Hypothalamus (tissue), 51 donors: ENCODE measurements around the gene HSDL2.
A peak's percentile ranks its signal among the peaks of the same experiment; 100 is the strongest.
"Not testable (repeated sequence)": the region's sequence is repeated elsewhere in the genome, so short reads cannot be mapped to it uniquely, and the experiment has no call there.

Experiments used
- DNase-seq, 51 donors: peaks; one replicate each; lab custom pipeline; 2025; lab: John Stamatoyannopoulos, UW

Gene HSDL2

DNA sequence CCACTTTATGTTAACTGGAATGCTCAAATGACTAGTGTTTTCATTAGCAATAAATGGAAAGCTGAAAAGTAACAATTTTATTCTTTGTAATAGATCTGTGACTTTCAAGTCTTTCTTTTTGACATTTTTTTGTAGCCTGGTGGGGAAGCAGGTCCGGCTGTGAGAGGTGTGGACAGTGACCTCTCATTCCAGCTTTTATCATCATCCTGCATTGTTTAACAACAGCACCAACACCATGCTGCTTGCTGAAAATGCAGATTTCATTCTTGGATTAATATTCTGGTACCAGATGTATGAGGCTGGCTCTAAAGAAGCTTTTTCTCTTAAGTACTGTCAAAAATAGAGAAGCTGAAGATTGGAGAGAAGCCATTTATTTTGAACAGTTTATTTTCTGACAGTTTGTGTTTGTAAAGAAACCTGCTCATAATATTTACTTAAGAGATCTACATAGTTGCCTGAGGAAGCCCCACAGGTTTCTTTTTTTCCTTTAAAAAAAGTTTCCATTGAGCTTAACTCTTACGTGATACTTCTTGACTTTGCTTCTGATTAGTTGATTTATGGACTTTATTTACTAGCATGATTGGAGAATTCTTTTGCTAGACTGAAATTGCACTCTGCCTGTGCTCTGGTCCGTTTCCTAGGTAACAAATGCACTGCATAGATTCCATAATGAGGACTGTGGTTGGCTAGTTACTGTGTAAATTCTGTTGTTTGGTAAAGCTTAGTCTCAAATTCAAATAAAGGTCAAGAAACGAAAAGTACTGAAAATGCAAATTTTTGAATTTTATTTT lies 110.2 kb downstream of the HSDL2 start:
- DNase-seq = peak in 2 of 51 donors; percentile 8 to 32

GRCh38 chr9:112493393-112494137 lies 113.7 kb downstream of the HSDL2 start:
- DNase-seq = no peak

- no peak for DNase-seq
These were observed 114.2 kb downstream of the HSDL2 start for GRCh38 chr9:112494153-112494552.

GRCh38 chr9:112495614-112496013 lies 115.7 kb downstream of the HSDL2 start:
- DNase-seq = no peak

DNA sequence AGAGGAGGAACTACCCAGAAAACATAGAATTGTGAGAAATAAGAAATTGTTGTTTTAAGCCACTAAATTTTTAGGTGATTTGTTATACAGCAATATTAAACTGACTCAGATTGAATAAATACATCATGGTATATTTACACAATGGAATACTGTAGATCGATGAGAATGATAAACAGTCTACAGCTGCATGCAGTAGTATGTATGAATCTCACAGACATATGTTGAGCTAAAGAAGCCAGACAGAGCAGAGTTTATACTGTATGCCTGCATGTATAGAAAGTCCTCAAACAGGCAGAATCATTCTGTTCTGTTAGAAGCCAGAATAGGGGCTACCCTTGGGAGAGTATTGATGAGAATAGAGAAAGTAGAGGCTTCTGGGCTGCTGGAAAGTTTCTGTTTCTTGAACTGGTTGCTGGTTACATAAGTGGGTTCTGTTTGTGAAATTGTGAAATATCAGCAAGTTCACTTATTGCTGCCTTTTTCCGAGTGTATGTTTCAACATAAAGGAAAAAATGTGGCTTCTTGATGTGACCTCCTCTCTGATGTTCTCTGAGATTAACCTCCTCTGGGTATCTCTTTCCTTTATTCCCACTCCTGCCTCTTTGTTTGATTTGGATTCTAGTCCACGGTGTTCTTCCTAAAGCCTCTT lies 116.3 kb downstream of the HSDL2 start:
- no peak for DNase-seq

- no peak for DNase-seq
These were observed 120.9 kb downstream of the HSDL2 start for GRCh38 chr9:112500842-112501241.

GRCh38 chr9:112501287-112501686 lies 121.4 kb downstream of the HSDL2 start:
- DNase-seq = peak in 8 of 51 donors; percentile 1 to 28 (median 10)

GRCh38 chr9:112502175-112502946 lies 122.5 kb downstream of the HSDL2 start:
- no peak for DNase-seq

DNA sequence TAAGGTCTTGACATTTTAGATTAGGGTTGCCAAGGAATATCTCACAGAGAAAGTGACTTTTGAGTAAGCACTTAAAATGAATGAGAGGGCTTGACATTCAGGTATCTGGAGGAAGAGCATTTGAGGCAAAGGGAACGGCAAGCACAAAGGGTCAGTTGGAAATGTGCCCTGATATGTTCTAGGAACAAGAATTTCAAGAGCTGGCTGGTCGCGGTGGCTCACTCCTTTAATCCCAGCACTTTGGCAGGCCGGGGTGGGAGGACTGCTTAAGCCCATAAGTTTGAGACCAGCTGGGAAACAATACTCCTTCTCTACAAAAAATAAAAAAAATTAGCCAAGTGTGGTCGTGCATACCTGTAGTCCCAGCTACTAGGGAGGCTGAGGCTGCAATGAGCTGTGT lies 123.3 kb downstream of the HSDL2 start:
- DNase-seq = peak in 7 of 51 donors; percentile 3 to 44 (median 8)

- DNase-seq = no peak
These were observed 125.2 kb downstream of the HSDL2 start for GRCh38 chr9:112505086-112505485.

GRCh38 chr9:112505607-112506006 lies 125.7 kb downstream of the HSDL2 start:
- no peak for DNase-seq

- no peak for DNase-seq
These were observed 126.7 kb downstream of the HSDL2 start for GRCh38 chr9:112506571-112506970.

GRCh38 chr9:112507001-112507680 lies 127.2 kb downstream of the HSDL2 start:
- no peak for DNase-seq

DNA sequence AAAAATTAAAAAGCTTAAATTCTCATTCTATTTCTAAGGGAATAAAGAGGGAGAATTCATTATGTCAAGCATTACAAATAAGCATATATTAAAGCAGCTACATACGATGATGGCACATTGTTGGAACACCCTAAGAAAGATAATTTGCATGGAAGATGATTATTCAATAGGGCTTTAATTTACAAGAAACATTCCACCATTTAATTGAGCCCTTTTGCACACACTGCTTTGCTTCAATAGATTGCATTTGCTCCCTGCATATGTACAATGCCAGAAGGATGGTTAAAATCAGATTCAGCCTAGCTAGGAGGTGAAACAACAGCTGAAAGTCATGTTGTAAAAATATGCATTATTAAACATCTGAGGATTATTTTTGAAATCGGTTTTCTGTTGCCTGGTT lies 128.5 kb downstream of the HSDL2 start:
- no peak for DNase-seq

DNA sequence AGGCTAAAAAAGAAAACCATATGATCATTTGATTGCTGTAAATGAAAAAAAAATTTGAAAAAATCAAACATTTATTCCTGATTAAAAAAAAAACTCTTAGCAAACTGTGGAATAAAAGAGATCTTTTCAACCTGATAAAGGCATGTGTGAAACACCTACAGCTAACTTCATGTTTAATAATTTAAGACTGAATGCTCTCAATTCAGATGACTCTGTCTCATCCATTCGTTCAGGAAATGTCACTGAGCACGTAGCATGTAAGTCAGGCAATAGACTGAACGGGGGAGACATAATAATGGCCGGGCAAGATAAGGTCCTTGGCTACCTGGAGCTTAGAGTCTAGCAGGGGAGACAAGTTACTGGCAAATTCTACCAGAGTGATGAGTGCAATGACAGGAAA lies 132.5 kb downstream of the HSDL2 start:
- DNase-seq = not testable (repeated sequence)

DNA sequence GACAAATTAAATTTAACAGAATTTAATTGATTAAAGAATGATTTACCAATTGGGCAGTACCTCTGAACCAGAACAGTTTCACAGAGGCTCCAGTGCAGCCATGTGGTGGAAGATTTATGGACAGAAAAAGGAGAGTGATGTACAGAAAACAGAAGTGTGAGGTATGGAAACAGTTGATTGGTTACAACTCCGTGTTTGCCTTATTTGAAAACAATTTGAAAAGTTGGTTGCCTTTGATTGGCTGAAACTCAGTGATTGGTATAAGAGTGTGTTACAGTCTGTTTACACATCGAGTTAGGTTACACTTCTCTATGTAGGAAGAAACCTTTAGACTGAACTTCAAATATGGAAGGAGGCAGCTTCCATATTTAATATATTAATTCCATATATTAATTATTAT lies 136.9 kb downstream of the HSDL2 start:
- no peak for DNase-seq

GRCh38 chr9:112520069-112520468 lies 140.2 kb downstream of the HSDL2 start:
- DNase-seq = no peak

DNA sequence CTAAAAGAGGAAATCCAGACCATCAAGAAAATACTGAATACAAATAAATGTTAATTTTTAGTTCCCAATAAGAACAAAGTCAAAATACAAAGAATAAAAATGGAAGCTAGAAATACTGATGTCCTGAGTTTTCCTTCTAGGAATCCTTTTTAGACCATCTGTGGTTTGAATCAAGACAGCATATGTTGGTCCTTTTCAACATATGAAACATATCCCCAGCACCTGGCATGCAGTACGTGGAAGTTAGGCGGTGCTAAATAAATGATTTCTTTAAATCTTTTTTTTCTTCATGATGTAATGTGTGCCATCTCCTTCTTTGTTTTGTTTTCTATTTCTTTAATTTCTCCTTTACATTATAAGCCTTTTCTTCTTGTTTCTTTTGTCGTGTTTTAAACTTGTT lies 140.7 kb downstream of the HSDL2 start:
- DNase-seq = no peak
